PC-9 (cell line): ENCODE measurements around the gene LY6G6D.

Experiments used
- CTCF ChIP-seq: fragments of 200-600 bp; sonication (generic); conservative IDR thresholded peaks from 2 replicates; pipeline ENCODE4 v1.6.1; 2017; ENCODE audit warnings: mixed run types, antibody characterized with exemption, mild to moderate bottlenecking, moderate library complexity
- EZH2 ChIP-seq: fragments of 200-600 bp; sonication (generic); IDR thresholded peaks from 2 replicates; pipeline ENCODE4 v1.8.0; 2017; ENCODE audit warnings: antibody characterized with exemption, low read depth

GRCh38 chr6:31765910-31766794, 51.0 kb downstream of the LY6G6D start:
- no peak for TF ChIP-seq EZH2
- TF ChIP-seq CTCF, result no peak
